T-helper 1 cell treated with Interleukin-12 subunit alpha and Interleukin-12 subunit beta and Interleukin-4 antibody, amounts not matched to agents 30 ng/mL and 1 ng/mL, for 36 hours (primary cell): ENCODE data around the gene ST6GALNAC3. TPM values are rescaled to one million over a fixed set of nuclear protein-coding genes. Genes with fewer than 3 reads are reported as not detected.
"Not testable (repeated sequence)": the region's sequence is repeated elsewhere in the genome, so short reads cannot be mapped to it uniquely, and the experiment has no call there.

Experiments
- intact Hi-C: fragments of 100-400 bp; cut with micrococcal nuclease; formaldehyde crosslinking; loops from one replicate; pipeline ENCODE4 v1.15.1; 2024
- total RNA-seq: library from RNA; stranded (reverse); gene quantifications from 2 replicates; pipeline ENCODE4 v1.2.3, GENCODE V29; 2022

ST6GALNAC3 gene
- total RNA-seq, 1 donor from 2014 or later: 0.12 TPM

GRCh38 chr1:76611770-76612445, 537.4 kb downstream of the ST6GALNAC3 start:
- intact Hi-C loops: no loop called here

- intact Hi-C loops: no loop called here
These were observed 539.3 kb downstream of the ST6GALNAC3 start for GRCh38 chr1:76613886-76614285.

- intact Hi-C loops: loop anchor here (5.0 kb wide), 1 partner anchor 463 kb away; no protein-coding TSS in a partner anchor
These were observed 540.9 kb downstream of the ST6GALNAC3 start for GRCh38 chr1:76615253-76616035.

GRCh38 chr1:76620371-76620770, 545.8 kb downstream of the ST6GALNAC3 start:
- intact Hi-C loops: no loop called here

GRCh38 chr1:76622774-76623528, 548.4 kb downstream of the ST6GALNAC3 start:
- intact Hi-C loops: no loop called here

- intact Hi-C loops: no loop called here
These were observed 551.5 kb downstream of the ST6GALNAC3 start for GRCh38 chr1:76625886-76626678.

GRCh38 chr1:76627498-76627897, 553.0 kb downstream of the ST6GALNAC3 start:
- intact Hi-C loops: no loop called here

- intact Hi-C loops: no loop called here
These were observed 553.4 kb downstream of the ST6GALNAC3 start for GRCh38 chr1:76627901-76628300.

GRCh38 chr1:76632136-76632535, 557.6 kb downstream of the ST6GALNAC3 start:
- intact Hi-C loops: no loop called here

- intact Hi-C loops: no loop called here
These were observed 561.2 kb downstream of the ST6GALNAC3 start for GRCh38 chr1:76635784-76636183.

- intact Hi-C loops: no loop called here
These were observed 564.6 kb downstream of the ST6GALNAC3 start for GRCh38 chr1:76639181-76639580.

GRCh38 chr1:76640092-76640491, 565.5 kb downstream of the ST6GALNAC3 start:
- intact Hi-C loops: no loop called here

- intact Hi-C loops: no loop called here
These were observed 566.2 kb downstream of the ST6GALNAC3 start for GRCh38 chr1:76640723-76641122.

GRCh38 chr1:76644139-76644538, 569.6 kb downstream of the ST6GALNAC3 start:
- intact Hi-C loops: no loop called here

GRCh38 chr1:76652860-76653259, 578.3 kb downstream of the ST6GALNAC3 start:
- intact Hi-C loops: not testable (repeated sequence)

- intact Hi-C loops: no loop called here
These were observed 583.1 kb downstream of the ST6GALNAC3 start for GRCh38 chr1:76657623-76658022.

GRCh38 chr1:76659171-76659940, 584.8 kb downstream of the ST6GALNAC3 start:
- intact Hi-C loops: no loop called here

GRCh38 chr1:76661531-76661930, 587.0 kb downstream of the ST6GALNAC3 start:
- intact Hi-C loops: no loop called here

GRCh38 chr1:76666499-76666898, 592.0 kb downstream of the ST6GALNAC3 start:
- intact Hi-C loops: no loop called here

- intact Hi-C loops: no loop called here
These were observed 593.5 kb downstream of the ST6GALNAC3 start for GRCh38 chr1:76668046-76668445.
